Measurements from ENCODE around the gene PKN1. TPM values are rescaled to one million over a fixed set of nuclear protein-coding genes. Genes with fewer than 3 reads are reported as not detected.
A peak's percentile ranks its signal among the peaks of the same experiment; 100 is the strongest.

PKN1 gene
- polyA plus RNA-seq, 3 donors, result 49.5 to 119 (median 49.6) TPM

- no peak for TF ChIP-seq CTCF (IDR thresholded peaks at IDR 0.05)
- Histone ChIP-seq H3K79me2 (ENCODE audit: insufficient read depth, low read length) (peaks cover 73% of the 10 kb centered on the region), H3K9ac (ENCODE audit: insufficient read depth, low read length, poor library complexity, severe bottlenecking) (no peak overlapping the region), H3K4me3 (replicated peaks in 1 of 3; ENCODE audit: low read depth in 2 of 3, low read length in 3 of 3) (peak overlapping the region in 1 of 3 experiments; percentile 33), H3K9me3 (replicated peaks in 1 of 2; ENCODE audit: control insufficient read depth in 1 of 2, insufficient read depth in 1 of 2, low read length in 2 of 2) (no peaks in the 10 kb centered on the region), H3K27me3 (ENCODE audit: control insufficient read depth in 2 of 2, insufficient read depth in 2 of 2, low read length in 2 of 2) (no peaks in the 10 kb centered on the region), H2AFZ (ENCODE audit: insufficient read depth, low read depth, low read length, poor library complexity, severe bottlenecking) (no peak overlapping the region), H3K4me1 (ENCODE audit: control insufficient read depth in 1 of 2, insufficient read depth in 2 of 2, low read length in 2 of 2) (peaks cover 35 to 42% of the 10 kb centered on the region in 2 donors), H4K20me1 (ENCODE audit: insufficient read depth, low read length) (peaks cover 73% of the 10 kb centered on the region), H3K27ac (ENCODE audit: low read depth in 1 of 2, low read length in 2 of 2) (peak overlapping the region; percentile 19 to 59), H3K4me2 (replicated peaks; ENCODE audit: extremely low read depth, low read length, poor library complexity, severe bottlenecking) (peak overlapping the region; percentile 91), H3K36me3 (replicated peaks in 1 of 2; ENCODE audit: control insufficient read depth in 1 of 2, insufficient read depth in 2 of 2, low read length in 2 of 2) (peaks cover 17 to 23% of the 10 kb centered on the region in 2 donors)
- DNase-seq, result peak in 2 of 3 donors; percentile 34 to 54
- WGBS (ENCODE audit: insufficient coverage), result 0% methylated on average over 1 of the region's 6 CpGs
- Mint-ChIP-seq H3K9me3 (peaks cover 0 to 1% (median 0%) of the 10 kb centered on the region in 7 donors), H3K27me3 (ENCODE audit: low read depth in 3 of 3) (peaks cover 0 to 18% (median 0%) of the 10 kb centered on the region in 3 donors), H3K4me3 (peak overlapping the region; percentile 30 to 53), H3K36me3 (peaks cover 20 to 30% of the 10 kb centered on the region in 2 donors), H3K27ac (peak overlapping the region; percentile 62 to 97 (median 77)), H3K4me1 (peaks cover 46% of the 10 kb centered on the region)
- intact Hi-C loops (cut with micrococcal nuclease), result no loop called here
Observed at GRCh38 chr19:14416817-14417231, 16.3 kb upstream of the PKN1 start.

GRCh38 chr19:14418856-14419105 is 14.3 kb upstream of the PKN1 start:
- intact Hi-C loops (cut with micrococcal nuclease), result no loop called here
- Histone ChIP-seq H3K79me2 (ENCODE audit: insufficient read depth, low read length) (peaks cover 54% of the 10 kb centered on the region), H3K4me2 (replicated peaks; ENCODE audit: extremely low read depth, low read length, poor library complexity, severe bottlenecking) (peak overlapping the region; percentile 91), H3K4me1 (ENCODE audit: control insufficient read depth in 1 of 2, insufficient read depth in 2 of 2, low read length in 2 of 2) (peaks cover 53 to 62% of the 10 kb centered on the region in 2 donors), H3K9me3 (replicated peaks in 1 of 2; ENCODE audit: control insufficient read depth in 1 of 2, insufficient read depth in 1 of 2, low read length in 2 of 2) (no peaks in the 10 kb centered on the region), H3K27ac (ENCODE audit: low read depth in 1 of 2, low read length in 2 of 2) (peak overlapping the region; percentile 93), H3K9ac (ENCODE audit: insufficient read depth, low read length, poor library complexity, severe bottlenecking) (peak overlapping the region; percentile 81), H4K20me1 (ENCODE audit: insufficient read depth, low read length) (peaks cover 53% of the 10 kb centered on the region), H3K27me3 (ENCODE audit: control insufficient read depth in 2 of 2, insufficient read depth in 2 of 2, low read length in 2 of 2) (no peaks in the 10 kb centered on the region), H3K36me3 (replicated peaks in 1 of 2; ENCODE audit: control insufficient read depth in 1 of 2, insufficient read depth in 2 of 2, low read length in 2 of 2) (peaks cover 1 to 3% of the 10 kb centered on the region in 2 donors), H3K4me3 (replicated peaks in 1 of 3; ENCODE audit: low read depth in 2 of 3, low read length in 3 of 3) (peak overlapping the region; percentile 70 to 95 (median 93)), H2AFZ (ENCODE audit: insufficient read depth, low read depth, low read length, poor library complexity, severe bottlenecking) (peak overlapping the region; percentile 52)
- Mint-ChIP-seq H3K9me3 (peaks cover 0 to 1% (median 0%) of the 10 kb centered on the region in 7 donors), H3K4me1 (peaks cover 60% of the 10 kb centered on the region), H3K27me3 (ENCODE audit: low read depth in 3 of 3) (peaks cover 0 to 20% (median 0%) of the 10 kb centered on the region in 3 donors), H3K27ac (peak overlapping the region; percentile 97 to 99 (median 98)), H3K4me3 (peak overlapping the region; percentile 93 to 95), H3K36me3 (peaks cover 10 to 12% of the 10 kb centered on the region in 2 donors)
- WGBS (ENCODE audit: insufficient coverage), result 0% methylated on average over 17 of the region's 23 CpGs
- TF ChIP-seq CTCF (IDR thresholded peaks at IDR 0.05), result no peak
- no peak for DNase-seq

All from CD14-positive monocyte (primary cell).